ENCODE results near the gene PDE3A.

PDE3A gene

GRCh38 chr12:20704860-20705259 lies 336.5 kb downstream of the PDE3A start:
- no peak overlapping the region for H3K9ac ChIP-seq (ENCODE audit: low read depth, low read length, poor library complexity)
- H3K27ac ChIP-seq (replicated peaks; ENCODE audit: low read length): no peak overlapping the region
- no peak overlapping the region for H3K14ac ChIP-seq (ENCODE audit: low read length)
- H3K9me3 ChIP-seq (replicated peaks in 1 of 2; ENCODE audit: control insufficient read depth in 2 of 2, insufficient read depth in 1 of 2, low read depth in 1 of 2, low read length in 2 of 2): no peaks in the 10 kb centered on the region
- H3K36me3 ChIP-seq (replicated peaks in 1 of 2; ENCODE audit: control insufficient read depth in 2 of 2, insufficient read depth in 2 of 2, low read length in 2 of 2): no peaks in the 10 kb centered on the region
- no peak overlapping the region for H3K18ac ChIP-seq (ENCODE audit: low read length)
- H4K8ac ChIP-seq (ENCODE audit: low read depth, low read length): no peak overlapping the region
- no peak overlapping the region for H2AK5ac ChIP-seq (ENCODE audit: low read depth, low read length)
- no peaks in the 10 kb centered on the region for H3K4me1 ChIP-seq (ENCODE audit: control insufficient read depth in 2 of 2, insufficient read depth in 1 of 2, low read depth in 1 of 2, low read length in 2 of 2)
- no CpG with 5 or more reads among the region's 6 CpGs for WGBS, 2 donors (ENCODE audit: extremely low coverage in 2 of 2, insufficient read length in 2 of 2, insufficient replicate concordance in 1 of 2)
- no peak overlapping the region for H3K4me3 ChIP-seq (ENCODE audit: low read length in 2 of 2)
- no peak for DNase-seq (ENCODE audit: low spot score)
- no peak overlapping the region for H2BK120ac ChIP-seq (ENCODE audit: low read depth, low read length)
- no peak overlapping the region for H4K91ac ChIP-seq (ENCODE audit: low read depth, low read length, poor library complexity)
- no peak overlapping the region for H2BK12ac ChIP-seq (ENCODE audit: low read length)
- H3K23ac ChIP-seq (ENCODE audit: low read depth, low read length, poor library complexity): no peak overlapping the region
- no peaks in the 10 kb centered on the region for H3K79me1 ChIP-seq (ENCODE audit: low read depth, low read length)
- no peak overlapping the region for H2AFZ ChIP-seq (ENCODE audit: low read length)
- no peaks in the 10 kb centered on the region for H3K27me3 ChIP-seq (ENCODE audit: control insufficient read depth in 3 of 3, insufficient read depth in 3 of 3, low read depth in 1 of 3, low read length in 3 of 3)
- H2BK5ac ChIP-seq (ENCODE audit: low read length): no peak overlapping the region
- no peak overlapping the region for H2BK15ac ChIP-seq (ENCODE audit: low read length)
- H3K4ac ChIP-seq (ENCODE audit: low read length): no peak overlapping the region
- no peak overlapping the region for H3K4me2 ChIP-seq (ENCODE audit: insufficient read depth, low read length, poor library complexity, severe bottlenecking)

GRCh38 chr12:20711846-20712245 lies 343.5 kb downstream of the PDE3A start:
- no peaks in the 10 kb centered on the region for H3K4me1 ChIP-seq (ENCODE audit: control insufficient read depth in 2 of 2, insufficient read depth in 1 of 2, low read depth in 1 of 2, low read length in 2 of 2)
- no peak overlapping the region for H3K27ac ChIP-seq (replicated peaks; ENCODE audit: low read length)
- DNase-seq (ENCODE audit: low spot score): no peak
- no peak overlapping the region for H2BK5ac ChIP-seq (ENCODE audit: low read length)
- no peak overlapping the region for H3K4me2 ChIP-seq (ENCODE audit: insufficient read depth, low read length, poor library complexity, severe bottlenecking)
- H4K91ac ChIP-seq (ENCODE audit: low read depth, low read length, poor library complexity): no peak overlapping the region
- H4K8ac ChIP-seq (ENCODE audit: low read depth, low read length): no peak overlapping the region
- WGBS, 2 donors (ENCODE audit: extremely low coverage in 2 of 2, insufficient read length in 2 of 2, insufficient replicate concordance in 1 of 2): no CpG with 5 or more reads among the region's 3 CpGs
- H3K23ac ChIP-seq (ENCODE audit: low read depth, low read length, poor library complexity): no peak overlapping the region
- H2AK5ac ChIP-seq (ENCODE audit: low read depth, low read length): no peak overlapping the region
- no peak overlapping the region for H3K14ac ChIP-seq (ENCODE audit: low read length)
- no peak overlapping the region for H2AFZ ChIP-seq (ENCODE audit: low read length)
- no peak overlapping the region for H2BK120ac ChIP-seq (ENCODE audit: low read depth, low read length)
- H3K4me3 ChIP-seq (ENCODE audit: low read length in 2 of 2): no peak overlapping the region
- H2BK15ac ChIP-seq (ENCODE audit: low read length): no peak overlapping the region
- H3K9me3 ChIP-seq (replicated peaks in 1 of 2; ENCODE audit: control insufficient read depth in 2 of 2, insufficient read depth in 1 of 2, low read depth in 1 of 2, low read length in 2 of 2): no peaks in the 10 kb centered on the region
- no peaks in the 10 kb centered on the region for H3K36me3 ChIP-seq (replicated peaks in 1 of 2; ENCODE audit: control insufficient read depth in 2 of 2, insufficient read depth in 2 of 2, low read length in 2 of 2)
- no peak overlapping the region for H2BK12ac ChIP-seq (ENCODE audit: low read length)
- no peaks in the 10 kb centered on the region for H3K27me3 ChIP-seq (ENCODE audit: control insufficient read depth in 3 of 3, insufficient read depth in 3 of 3, low read depth in 1 of 3, low read length in 3 of 3)
- no peak overlapping the region for H3K18ac ChIP-seq (ENCODE audit: low read length)
- no peaks in the 10 kb centered on the region for H3K79me1 ChIP-seq (ENCODE audit: low read depth, low read length)
- H3K4ac ChIP-seq (ENCODE audit: low read length): no peak overlapping the region
- no peak overlapping the region for H3K9ac ChIP-seq (ENCODE audit: low read depth, low read length, poor library complexity)

- Histone ChIP-seq H2BK120ac (ENCODE audit: low read depth, low read length) (no peak overlapping the region), H3K9me3 (replicated peaks in 1 of 2; ENCODE audit: control insufficient read depth in 2 of 2, insufficient read depth in 1 of 2, low read depth in 1 of 2, low read length in 2 of 2) (no peaks in the 10 kb centered on the region), H3K27ac (replicated peaks; ENCODE audit: low read length) (no peak overlapping the region), H2AK5ac (ENCODE audit: low read depth, low read length) (no peak overlapping the region), H2BK5ac (ENCODE audit: low read length) (no peak overlapping the region), H4K8ac (ENCODE audit: low read depth, low read length) (no peak overlapping the region), H3K18ac (ENCODE audit: low read length) (no peak overlapping the region), H3K36me3 (replicated peaks in 1 of 2; ENCODE audit: control insufficient read depth in 2 of 2, insufficient read depth in 2 of 2, low read length in 2 of 2) (no peaks in the 10 kb centered on the region), H3K4me1 (ENCODE audit: control insufficient read depth in 2 of 2, insufficient read depth in 1 of 2, low read depth in 1 of 2, low read length in 2 of 2) (no peaks in the 10 kb centered on the region), H3K79me1 (ENCODE audit: low read depth, low read length) (no peaks in the 10 kb centered on the region), H4K91ac (ENCODE audit: low read depth, low read length, poor library complexity) (no peak overlapping the region), H2BK15ac (ENCODE audit: low read length) (no peak overlapping the region), H3K9ac (ENCODE audit: low read depth, low read length, poor library complexity) (no peak overlapping the region), H3K4ac (ENCODE audit: low read length) (no peak overlapping the region), H3K4me3 (ENCODE audit: low read length in 2 of 2) (no peak overlapping the region), H3K27me3 (ENCODE audit: control insufficient read depth in 3 of 3, insufficient read depth in 3 of 3, low read depth in 1 of 3, low read length in 3 of 3) (no peaks in the 10 kb centered on the region), H2BK12ac (ENCODE audit: low read length) (no peak overlapping the region), H3K4me2 (ENCODE audit: insufficient read depth, low read length, poor library complexity, severe bottlenecking) (no peak overlapping the region), H2AFZ (ENCODE audit: low read length) (no peak overlapping the region), H3K23ac (ENCODE audit: low read depth, low read length, poor library complexity) (no peak overlapping the region), H3K14ac (ENCODE audit: low read length) (no peak overlapping the region)
- no peak for DNase-seq (ENCODE audit: low spot score)
- WGBS, 2 donors (ENCODE audit: extremely low coverage in 2 of 2, insufficient read length in 2 of 2, insufficient replicate concordance in 1 of 2): no CpG with 5 or more reads among the region's 2 CpGs
These were observed 347.7 kb downstream of the PDE3A start for GRCh38 chr12:20716037-20716436.

DNA sequence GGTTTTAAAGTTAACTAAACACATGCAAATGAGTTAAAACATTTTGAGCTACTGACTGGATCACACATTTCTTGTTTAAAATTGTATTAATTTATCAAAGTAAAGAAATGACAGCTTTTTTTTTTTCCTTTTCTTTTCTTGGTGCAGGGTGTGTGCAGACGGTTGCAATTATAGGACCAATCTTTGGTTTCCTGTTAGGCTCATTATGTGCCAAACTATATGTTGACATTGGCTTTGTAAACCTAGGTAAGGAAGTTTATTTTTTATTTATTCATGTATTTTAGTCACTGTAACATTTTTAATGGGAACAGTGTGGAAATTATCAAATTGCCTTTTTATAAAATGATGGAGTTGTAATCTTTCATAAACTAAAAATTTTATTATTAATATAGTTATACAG lies 348.6 kb downstream of the PDE3A start:
- no peak overlapping the region for H2BK12ac ChIP-seq (ENCODE audit: low read length)
- H3K18ac ChIP-seq (ENCODE audit: low read length): no peak overlapping the region
- no peak overlapping the region for H2BK15ac ChIP-seq (ENCODE audit: low read length)
- H3K9me3 ChIP-seq (replicated peaks in 1 of 2; ENCODE audit: control insufficient read depth in 2 of 2, insufficient read depth in 1 of 2, low read depth in 1 of 2, low read length in 2 of 2): no peaks in the 10 kb centered on the region
- no peak overlapping the region for H3K4me3 ChIP-seq (ENCODE audit: low read length in 2 of 2)
- no peak overlapping the region for H2AK5ac ChIP-seq (ENCODE audit: low read depth, low read length)
- no peak overlapping the region for H2BK5ac ChIP-seq (ENCODE audit: low read length)
- no peaks in the 10 kb centered on the region for H3K79me1 ChIP-seq (ENCODE audit: low read depth, low read length)
- H3K27ac ChIP-seq (replicated peaks; ENCODE audit: low read length): no peak overlapping the region
- DNase-seq (ENCODE audit: low spot score): no peak
- H3K27me3 ChIP-seq (ENCODE audit: control insufficient read depth in 3 of 3, insufficient read depth in 3 of 3, low read depth in 1 of 3, low read length in 3 of 3): no peaks in the 10 kb centered on the region
- H3K9ac ChIP-seq (ENCODE audit: low read depth, low read length, poor library complexity): no peak overlapping the region
- WGBS, 2 donors (ENCODE audit: extremely low coverage in 2 of 2, insufficient read length in 2 of 2, insufficient replicate concordance in 1 of 2): no CpG with 5 or more reads among the region's 1 CpG
- no peak overlapping the region for H3K23ac ChIP-seq (ENCODE audit: low read depth, low read length, poor library complexity)
- H3K4ac ChIP-seq (ENCODE audit: low read length): no peak overlapping the region
- H3K36me3 ChIP-seq (replicated peaks in 1 of 2; ENCODE audit: control insufficient read depth in 2 of 2, insufficient read depth in 2 of 2, low read length in 2 of 2): no peaks in the 10 kb centered on the region
- no peak overlapping the region for H4K8ac ChIP-seq (ENCODE audit: low read depth, low read length)
- H2BK120ac ChIP-seq (ENCODE audit: low read depth, low read length): no peak overlapping the region
- H3K14ac ChIP-seq (ENCODE audit: low read length): no peak overlapping the region
- H4K91ac ChIP-seq (ENCODE audit: low read depth, low read length, poor library complexity): no peak overlapping the region
- H3K4me1 ChIP-seq (ENCODE audit: control insufficient read depth in 2 of 2, insufficient read depth in 1 of 2, low read depth in 1 of 2, low read length in 2 of 2): no peaks in the 10 kb centered on the region
- no peak overlapping the region for H2AFZ ChIP-seq (ENCODE audit: low read length)
- no peak overlapping the region for H3K4me2 ChIP-seq (ENCODE audit: insufficient read depth, low read length, poor library complexity, severe bottlenecking)

Measured in neuronal stem cell (in vitro differentiated cells).